Heart left ventricle (tissue), 16 donors: Measurements from ENCODE around the gene PEPD. TPM values are rescaled to one million over a fixed set of nuclear protein-coding genes. Genes with fewer than 3 reads are reported as not detected.

Source experiments
- ATAC-seq, 4 donors: fragments of 200-7000 bp; cut with Tn5 transposase; one replicate each; pipeline ENCODE4 v1.9.1; 2020 to 2022; ENCODE audit warnings: moderate library complexity in 4 of 4, mild to moderate bottlenecking in 3 of 4, moderate number of reproducible peaks in 1 of 4
- DNase-seq, 5 donors: peaks; one replicate each; pipeline ENCODE4 v3.0.0-alpha.2; 2020
- H3K27ac ChIP-seq, 12 donors: fragments of 200-600 bp; sonication (generic) in 4 of 12; one replicate each; pipeline versions ENCODE4 v1.5.0 to v1.8.0; 2016 to 2022; ENCODE audit warnings: mild to moderate bottlenecking in 2 of 12
- H3K27me3 ChIP-seq, 9 donors: fragments of 200-600 bp; sonication (generic) in 2 of 9; one replicate each; pipeline versions ENCODE4 v1.5.1 to v1.8.0; 2016 to 2022; ENCODE audit warnings: mild to moderate bottlenecking in 3 of 9
- H3K36me3 ChIP-seq, 9 donors: fragments of 200-600 bp; sonication (generic) in 2 of 9; one replicate each; pipeline versions ENCODE4 v1.5.0 to v1.8.0; 2018 to 2022; ENCODE audit warnings: mild to moderate bottlenecking in 2 of 9
- H3K4me1 ChIP-seq, 12 donors: fragments of 200-600 bp; sonication (generic) in 4 of 12; one replicate each; pipeline versions ENCODE4 v1.5.0 to v1.8.0; 2016 to 2022; ENCODE audit warnings: mild to moderate bottlenecking in 3 of 12
- H3K4me3 ChIP-seq, 12 donors: fragments of 200-600 bp; sonication (generic) in 4 of 12; one replicate each; pipeline versions ENCODE4 v1.5.0 to v1.8.0; 2017 to 2022; ENCODE audit warnings: mild to moderate bottlenecking in 9 of 12, moderate library complexity in 4 of 12
- H3K9me3 ChIP-seq, 12 donors: fragments of 200-600 bp; sonication (generic) in 4 of 12; one replicate each; pipeline versions ENCODE4 v1.5.0 to v1.8.0; 2016 to 2022; ENCODE audit warnings: mild to moderate bottlenecking in 1 of 12
- POLR2A ChIP-seq, 2 donors: fragments of 450-650 bp; IDR thresholded peaks; one replicate each; pipeline ENCODE4 v1.6.1; 2017; ENCODE audit warnings: antibody characterized with exemption in 2 of 2, mild to moderate bottlenecking in 2 of 2, moderate library complexity in 2 of 2
- WGBS, 4 donors: extraction: QIAGEN DNeasy Blood & Tissue Kit in 2 of 4; methylation state at CpG; one replicate each; pipeline versions ENCODE4 v1.1.5 to v1.1.7; 2013 to 2018; 5-methylcytosine and 5-hydroxymethylcytosine counted together
- intact Hi-C, 10 donors: fragments of 100-400 bp; cut with DNase I; formaldehyde crosslinking; loops; one replicate each; pipeline versions ENCODE4 v1.11.1 to v1.14.2; 2022
- polyA plus RNA-seq, 2 donors: library from polyadenylated mRNA; stranded (reverse); fragments of 200-250 nt; gene quantifications; one replicate each; pipeline ENCODE4 v1.2.3, GENCODE V29; 2013
- total RNA-seq, 9 donors: library from RNA; depleted of rRNA in 2 of 9; stranded (reverse); fragments of >200 nt in 2 of 9; fragmentation: NEBNext Ultra II Directional in 3 of 9; extraction: Animal tissue kit (Norgen Biotek cat#: 25700) in 3 of 9; gene quantifications; one replicate each; pipeline versions ENCODE4 v1.1.0 to v1.2.4, GENCODE V29; 2016 to 2023
- TF ChIP-seq, protein P1 (sequence below), 12 donors: fragments of 200-600 bp; sonication (generic) in 4 of 12; IDR thresholded peaks; one replicate each; pipeline versions ENCODE4 v1.5.0 to v1.8.0; 2018 to 2022; ENCODE audit warnings: antibody characterized with exemption in 12 of 12, mild to moderate bottlenecking in 5 of 12
- donor health status: ischemic (EF 13 %, LVEDD 7.1; RV severe dilation, severe dysfunction).
- donor health status: healthy with polysubstance abuse.
- donor health status: DM: no; HTN: yes; CAD: no.
- donor health status: DM: no; HTN: no; CAD: no.
- donor health status: ischemic (EF 25% LVEDD 6.9; RV normal size, moderate dysfunction).
- donor health status: ischemic (EF 25% LVEDD 5.7; RV mildly dilated, moderate dysfunction).
- donor health status: healthy.
- donor health status: DM: yes; HTN: yes; CAD: no.
- donor health status: ischemic (EF 35%, LVEDD 5.7; RV mildly dilated, moderate dysfunction).
- donor health status: nonischemic (EF 11% LVEDD 7.7; RV severe dilation, severe dysfunction).
- donor health status: DM: yes; HTN: yes; CAD: no.
- donor health status: PGD.
- donor health status: ischemic (EF 29% LVEDD 5.4; RV normal size, mild dysfunction).
- donor health status: nonischemic (EF 23%, LVEDD 6.1; RV moderate dilation, normal function).

Gene PEPD
- total and polyA plus RNA-seq, 11 donors: 19.4 to 45.7 (median 29.9) TPM

GRCh38 chr19:33464733-33465115 lies 56.9 kb downstream of the PEPD start:
- WGBS, 4 donors: 88 to 92% (median 90%) methylated on average over 10 of the region's 10 CpGs
- no peaks in the 10 kb centered on the region for H3K9me3 ChIP-seq

DNA sequence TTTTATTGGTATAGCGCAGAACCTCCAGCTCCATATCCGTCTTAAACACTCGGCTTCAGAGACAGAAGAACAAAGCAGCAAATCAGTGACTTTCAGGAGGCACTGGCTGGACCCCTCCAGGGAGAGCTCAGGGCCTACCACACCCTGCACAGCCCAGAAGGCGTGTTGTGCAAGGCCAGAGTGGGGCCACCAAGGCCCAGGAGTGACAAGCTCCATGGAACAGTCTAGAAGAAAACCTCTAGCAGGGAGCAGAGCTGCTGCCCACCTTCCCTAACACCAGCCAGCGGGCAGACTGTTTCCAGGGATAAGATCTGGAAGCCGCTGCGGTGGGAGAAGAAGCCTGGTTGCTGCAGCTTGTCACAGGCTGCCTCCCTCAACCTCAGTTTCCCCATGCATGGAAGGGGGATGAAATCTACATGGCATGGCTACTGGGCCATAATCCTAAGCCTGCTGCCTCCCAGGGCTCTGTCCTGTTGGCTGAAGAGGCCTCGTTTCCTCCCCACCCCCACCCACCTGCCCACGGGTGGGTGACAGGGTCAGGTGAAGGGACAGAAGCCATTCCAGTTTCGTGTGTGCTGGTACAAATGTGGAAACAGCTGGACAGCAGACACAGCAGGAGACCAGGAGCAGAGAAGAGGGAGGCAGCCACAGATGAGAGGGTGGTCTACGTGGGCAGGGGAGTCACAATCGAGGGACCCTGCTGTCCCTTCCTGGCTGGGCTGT lies 57.4 kb downstream of the PEPD start:
- no peak for ATAC-seq
- TF ChIP-seq, protein P1, sequence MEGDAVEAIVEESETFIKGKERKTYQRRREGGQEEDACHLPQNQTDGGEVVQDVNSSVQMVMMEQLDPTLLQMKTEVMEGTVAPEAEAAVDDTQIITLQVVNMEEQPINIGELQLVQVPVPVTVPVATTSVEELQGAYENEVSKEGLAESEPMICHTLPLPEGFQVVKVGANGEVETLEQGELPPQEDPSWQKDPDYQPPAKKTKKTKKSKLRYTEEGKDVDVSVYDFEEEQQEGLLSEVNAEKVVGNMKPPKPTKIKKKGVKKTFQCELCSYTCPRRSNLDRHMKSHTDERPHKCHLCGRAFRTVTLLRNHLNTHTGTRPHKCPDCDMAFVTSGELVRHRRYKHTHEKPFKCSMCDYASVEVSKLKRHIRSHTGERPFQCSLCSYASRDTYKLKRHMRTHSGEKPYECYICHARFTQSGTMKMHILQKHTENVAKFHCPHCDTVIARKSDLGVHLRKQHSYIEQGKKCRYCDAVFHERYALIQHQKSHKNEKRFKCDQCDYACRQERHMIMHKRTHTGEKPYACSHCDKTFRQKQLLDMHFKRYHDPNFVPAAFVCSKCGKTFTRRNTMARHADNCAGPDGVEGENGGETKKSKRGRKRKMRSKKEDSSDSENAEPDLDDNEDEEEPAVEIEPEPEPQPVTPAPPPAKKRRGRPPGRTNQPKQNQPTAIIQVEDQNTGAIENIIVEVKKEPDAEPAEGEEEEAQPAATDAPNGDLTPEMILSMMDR (IDR thresholded peaks at IDR 0.05): no peak
- no peak for TF ChIP-seq POLR2A (IDR thresholded peaks at IDR 0.05)
- Histone ChIP-seq H3K27me3 (no peaks in the 10 kb centered on the region), H3K36me3 (peaks cover 0 to 28% (median 13%) of the 10 kb centered on the region in 9 donors), H3K9me3 (no peaks in the 10 kb centered on the region), H3K4me1 (peaks cover 0 to 20% (median 8%) of the 10 kb centered on the region in 12 donors), H3K27ac (no peak overlapping the region), H3K4me3 (no peak overlapping the region)
- intact Hi-C loops: no loop called here
- 82 to 93% (median 91%) methylated on average over 12 of the region's 12 CpGs for WGBS, 4 donors
- DNase-seq: no peak

More at GRCh38 chr19:33464733-33465115, 56.9 kb downstream of the PEPD start:
- Histone ChIP-seq H3K4me3 (no peak overlapping the region), H3K4me1 (peaks cover 0 to 20% (median 8%) of the 10 kb centered on the region in 12 donors), H3K27me3 (no peaks in the 10 kb centered on the region), H3K36me3 (peaks cover 0 to 28% (median 13%) of the 10 kb centered on the region in 9 donors), H3K27ac (no peak overlapping the region)
- intact Hi-C loops: no loop called here
- ATAC-seq (no peak), DNase-seq (no peak)
- no peak for TF ChIP-seq POLR2A (IDR thresholded peaks at IDR 0.05)
- TF ChIP-seq, protein P1 (IDR thresholded peaks at IDR 0.05): no peak

DNA sequence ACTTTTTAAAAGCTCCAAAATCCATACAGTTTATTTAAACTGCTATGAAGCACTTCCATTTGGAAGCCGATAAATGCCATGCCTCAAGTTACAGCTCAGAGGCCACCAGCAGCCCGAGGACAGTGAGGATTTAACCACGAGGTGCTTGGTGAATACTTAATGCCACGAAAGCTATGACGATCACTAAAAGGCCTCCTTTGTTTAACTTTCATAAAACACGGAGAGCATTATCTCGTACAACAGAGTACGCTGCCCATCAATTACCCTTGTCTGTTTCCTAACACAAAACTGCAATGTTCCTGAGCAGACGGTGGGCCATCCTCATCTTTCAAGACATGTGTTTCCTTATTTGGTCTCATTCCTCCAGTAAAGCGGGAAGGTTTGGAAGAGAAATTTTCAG lies 58.4 kb downstream of the PEPD start:
- Histone ChIP-seq H3K27me3 (no peaks in the 10 kb centered on the region), H3K4me3 (no peak overlapping the region), H3K36me3 (peaks cover 0 to 28% (median 13%) of the 10 kb centered on the region in 9 donors), H3K27ac (no peak overlapping the region), H3K4me1 (peaks cover 0 to 20% (median 8%) of the 10 kb centered on the region in 12 donors), H3K9me3 (no peaks in the 10 kb centered on the region)
- intact Hi-C loops: no loop called here
- ATAC-seq: no peak
- 79 to 88% (median 85%) methylated on average over 10 of the region's 10 CpGs for WGBS, 4 donors
- TF ChIP-seq, protein P1 (IDR thresholded peaks at IDR 0.05): no peak
- TF ChIP-seq POLR2A (IDR thresholded peaks at IDR 0.05): no peak
- DNase-seq: no peak

GRCh38 chr19:33462112-33462791 lies 59.3 kb downstream of the PEPD start:
- Histone ChIP-seq H3K27me3 (no peaks in the 10 kb centered on the region), H3K9me3 (no peaks in the 10 kb centered on the region), H3K36me3 (peaks cover 0 to 28% (median 13%) of the 10 kb centered on the region in 9 donors), H3K4me1 (peaks cover 0 to 20% (median 8%) of the 10 kb centered on the region in 12 donors), H3K27ac (no peak overlapping the region), H3K4me3 (no peak overlapping the region)
- intact Hi-C loops: no loop called here
- DNase-seq (no peak), ATAC-seq (no peak)
- TF ChIP-seq, protein P1 (IDR thresholded peaks at IDR 0.05): no peak
- TF ChIP-seq POLR2A (IDR thresholded peaks at IDR 0.05): no peak
- WGBS, 4 donors: 92 to 97% (median 94%) methylated on average over 8 to 16 of the region's 16 CpGs
